ENCODE measurements around the gene SBSN.
"Not testable (repeated sequence)": the region's sequence is repeated elsewhere in the genome, so short reads cannot be mapped to it uniquely, and the experiment has no call there.

The SBSN gene

GRCh38 chr19:35474594-35474993 lies 53.5 kb downstream of the SBSN start:
- DNase-seq: not testable (repeated sequence)

DNA sequence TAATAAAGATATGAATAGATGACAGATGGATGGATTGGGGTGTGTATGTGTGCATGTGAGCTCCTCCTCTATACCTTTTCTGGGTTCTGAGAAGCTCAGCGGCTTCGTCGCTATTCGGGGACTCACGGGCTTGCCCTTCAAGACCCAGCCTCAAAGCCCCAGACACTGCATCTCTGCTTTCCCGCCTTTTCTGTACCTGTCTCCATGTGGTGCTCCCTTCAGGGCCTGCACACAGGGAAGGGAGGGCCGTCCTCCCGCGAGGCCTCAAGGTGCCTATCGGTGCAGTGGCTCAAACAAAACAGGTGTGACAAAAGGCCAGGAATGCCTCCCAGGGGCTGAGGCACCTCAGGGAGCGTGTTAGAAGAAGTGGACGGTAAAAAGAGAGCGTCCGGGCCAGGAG lies 54.0 kb downstream of the SBSN start:
- Histone ChIP-seq H3K36me3 (ENCODE audit: control insufficient read depth in 4 of 4, insufficient read depth in 4 of 4, low read length in 3 of 4) (no peaks in the 10 kb centered on the region), H3K9me3 (ENCODE audit: control extremely low read depth in 1 of 5, control insufficient read depth in 4 of 5, insufficient read depth in 2 of 5, low read depth in 1 of 5, low read length in 4 of 5) (no peaks in the 10 kb centered on the region), H3K4me1 (ENCODE audit: control extremely low read depth in 1 of 4, control insufficient read depth in 4 of 4, insufficient read depth in 4 of 4, low read length in 3 of 4) (no peaks in the 10 kb centered on the region), H3K27ac (ENCODE audit: insufficient read depth in 1 of 2, low read depth in 1 of 2, low read length in 2 of 2, poor library complexity in 1 of 2, severe bottlenecking in 2 of 2) (no peak overlapping the region), H3K4me3 (ENCODE audit: control insufficient read depth in 1 of 7, extremely low read depth in 1 of 7, insufficient read depth in 4 of 7, low read depth in 2 of 7, low read length in 6 of 7) (no peak overlapping the region), H3K27me3 (replicated peaks in 2 of 5; ENCODE audit: control insufficient read depth in 4 of 5, insufficient read depth in 5 of 5, low read length in 4 of 5) (peaks cover 0 to 2% (median 0%) of the 10 kb centered on the region in 5 experiments)
- WGBS (ENCODE audit: insufficient coverage): 100% methylated on average over 13 of the region's 14 CpGs
- DNase-seq: no peak
- ChIA-PET POLR2A (interaction anchor here (0.6 kb wide), 1 partner anchor 154 kb away, joined by 3 read pairs; no protein-coding TSS in a partner anchor), CTCF (interaction anchor here (1.0 to 10.1 kb wide), 4 partner anchors 10 to 121 kb away, joined by 3 to 118 read pairs (median 7); partner anchors contain the start of genes FFAR1 and FFAR3)

More at GRCh38 chr19:35474594-35474993, 53.5 kb downstream of the SBSN start:
- not testable (repeated sequence) for H3K9me3 ChIP-seq (ENCODE audit: control extremely low read depth in 1 of 5, control insufficient read depth in 4 of 5, insufficient read depth in 2 of 5, low read depth in 1 of 5, low read length in 4 of 5); H3K36me3 ChIP-seq (ENCODE audit: control insufficient read depth in 4 of 4, insufficient read depth in 4 of 4, low read length in 3 of 4); H3K4me3 ChIP-seq (ENCODE audit: control insufficient read depth in 1 of 7, extremely low read depth in 1 of 7, insufficient read depth in 4 of 7, low read depth in 2 of 7, low read length in 6 of 7); H3K4me1 ChIP-seq (ENCODE audit: control extremely low read depth in 1 of 4, control insufficient read depth in 4 of 4, insufficient read depth in 4 of 4, low read length in 3 of 4); H3K27me3 ChIP-seq (replicated peaks in 2 of 5; ENCODE audit: control insufficient read depth in 4 of 5, insufficient read depth in 5 of 5, low read length in 4 of 5); H3K27ac ChIP-seq (ENCODE audit: insufficient read depth in 1 of 2, low read depth in 1 of 2, low read length in 2 of 2, poor library complexity in 1 of 2, severe bottlenecking in 2 of 2)
- 97% methylated on average over 6 of the region's 7 CpGs for WGBS (ENCODE audit: insufficient coverage)
- ChIA-PET CTCF (interaction anchor here (0.7 to 10.1 kb wide), 3 partner anchors 12 to 122 kb away, joined by 3 to 118 read pairs (median 5); partner anchors contain the start of genes FFAR1 and FFAR3), POLR2A (interaction anchor here (0.6 kb wide), 1 partner anchor 154 kb away, joined by 3 read pairs; no protein-coding TSS in a partner anchor)
